AG08395 (cell line): ENCODE measurements around the gene SCYGR3.
"Not testable (repeated sequence)": the region's sequence is repeated elsewhere in the genome, so short reads cannot be mapped to it uniquely, and the experiment has no call there.

Experiments used
- DNase-seq: peaks from one replicate; pipeline ENCODE4 v3.0.0; 2012; ENCODE audit warnings: mixed read lengths, low spot score

Gene SCYGR3

DNA sequence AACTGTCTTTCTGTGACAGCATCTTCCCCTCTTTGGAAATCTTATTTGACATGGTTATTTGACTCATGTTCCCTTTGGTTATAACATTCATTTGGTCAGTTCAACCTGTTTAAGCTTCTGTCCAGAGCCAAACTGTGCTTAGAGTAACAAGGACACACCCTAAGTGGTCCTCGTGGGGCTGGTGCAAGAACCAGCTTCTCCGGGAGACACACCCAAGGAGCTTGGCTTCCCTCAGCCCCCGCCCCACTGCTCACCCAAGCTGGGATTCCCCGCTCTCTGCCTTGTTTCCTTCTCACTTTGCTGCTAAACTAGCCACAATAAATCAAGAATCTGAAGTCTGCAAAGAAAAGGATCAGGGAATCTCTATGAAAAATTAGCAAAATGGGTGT, 1.4 kb downstream of the SCYGR3 start:
- DNase-seq = no peak

DNA sequence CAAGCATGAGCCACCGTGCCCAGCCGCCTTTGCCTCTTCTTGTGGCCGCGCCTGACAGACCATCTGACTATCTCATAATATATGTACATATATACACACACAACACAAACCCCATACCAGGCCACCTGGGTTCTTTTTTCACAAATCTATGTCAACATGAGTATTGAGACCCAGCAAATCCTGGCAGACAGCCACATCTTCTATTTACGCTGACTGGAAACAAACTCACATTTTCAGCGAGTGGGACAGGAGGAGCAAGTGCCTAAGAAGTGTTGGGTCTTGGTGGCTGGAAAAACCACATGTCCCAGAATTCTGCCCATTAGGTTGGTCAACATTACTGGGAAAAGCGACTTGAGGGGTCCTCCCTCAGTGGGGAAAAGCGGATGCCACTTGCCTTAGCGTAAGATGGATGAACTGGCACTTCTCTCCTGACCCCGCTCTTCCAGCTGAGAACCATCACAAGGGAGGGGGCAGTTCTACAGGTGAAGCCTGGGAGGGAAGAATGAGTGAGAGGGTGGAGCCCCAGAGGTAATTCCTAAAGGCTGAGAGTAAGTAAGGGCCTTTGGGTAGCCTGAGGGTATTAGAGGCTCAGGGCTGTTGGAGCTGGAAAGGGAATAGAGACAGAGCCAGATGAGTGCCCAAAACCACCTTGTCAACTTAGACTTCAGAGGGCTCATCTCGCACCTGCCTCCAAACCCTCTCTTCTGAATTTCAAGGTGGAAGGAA, 1.9 kb downstream of the SCYGR3 start:
- no peak for DNase-seq

DNA sequence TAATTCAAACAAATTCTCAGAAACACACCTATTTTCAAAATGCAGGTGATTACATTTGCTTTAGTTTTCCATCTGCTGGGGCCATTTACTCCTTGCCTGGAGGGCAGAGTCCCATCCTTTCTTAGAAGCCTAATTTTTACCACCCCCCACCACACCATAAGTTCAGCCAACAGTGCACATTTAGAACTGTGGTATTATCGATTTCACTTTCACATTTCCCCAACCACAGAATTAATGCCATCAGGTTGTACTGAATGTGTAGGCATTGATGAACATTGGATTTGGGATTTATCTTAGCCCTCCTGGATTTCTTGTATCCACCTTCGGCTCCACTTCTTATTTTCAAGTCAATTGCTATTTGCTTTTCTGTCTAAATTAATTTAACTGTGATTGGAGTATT, 4.5 kb downstream of the SCYGR3 start:
- no peak for DNase-seq

DNA sequence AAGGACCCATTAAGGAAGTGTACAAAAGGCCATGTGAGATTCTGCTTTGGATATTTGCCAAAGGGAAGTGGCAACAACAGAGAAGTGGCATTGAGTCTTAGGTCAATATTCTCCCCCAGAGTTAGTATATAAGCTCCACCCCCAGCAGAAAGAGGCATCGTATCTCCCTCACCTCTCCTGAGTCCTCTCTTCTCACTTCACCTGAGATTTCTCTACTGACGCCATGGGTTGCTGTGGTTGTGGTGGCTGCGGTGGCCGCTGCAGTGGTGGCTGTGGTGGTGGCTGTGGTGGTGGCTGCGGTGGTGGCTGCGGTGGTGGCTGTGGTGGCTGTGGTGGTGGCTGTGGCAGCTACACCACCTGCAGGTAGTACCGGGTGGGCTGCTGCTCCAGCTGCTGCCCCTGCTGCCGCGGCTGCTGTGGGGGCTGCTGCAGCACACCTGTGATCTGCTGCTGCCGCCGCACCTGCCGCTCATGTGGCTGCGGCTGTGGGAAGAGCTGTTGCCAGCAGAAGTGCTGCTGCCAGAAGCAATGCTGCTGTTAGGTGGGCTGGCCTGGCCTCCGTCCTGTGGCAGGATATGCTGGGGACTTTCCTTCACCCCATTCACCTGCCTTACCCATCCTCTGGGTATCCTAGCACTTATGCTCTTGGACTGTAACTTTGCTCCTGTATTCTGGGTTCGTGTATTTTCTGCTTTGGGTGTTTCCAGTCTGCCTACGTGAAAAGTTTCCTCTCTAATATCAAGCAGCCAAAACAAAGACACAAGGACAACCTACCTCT, 5.9 kb downstream of the SCYGR3 start:
- DNase-seq = no peak

GRCh38 chr2:227607941-227608340, 6.7 kb downstream of the SCYGR3 start:
- DNase-seq = no peak

DNA sequence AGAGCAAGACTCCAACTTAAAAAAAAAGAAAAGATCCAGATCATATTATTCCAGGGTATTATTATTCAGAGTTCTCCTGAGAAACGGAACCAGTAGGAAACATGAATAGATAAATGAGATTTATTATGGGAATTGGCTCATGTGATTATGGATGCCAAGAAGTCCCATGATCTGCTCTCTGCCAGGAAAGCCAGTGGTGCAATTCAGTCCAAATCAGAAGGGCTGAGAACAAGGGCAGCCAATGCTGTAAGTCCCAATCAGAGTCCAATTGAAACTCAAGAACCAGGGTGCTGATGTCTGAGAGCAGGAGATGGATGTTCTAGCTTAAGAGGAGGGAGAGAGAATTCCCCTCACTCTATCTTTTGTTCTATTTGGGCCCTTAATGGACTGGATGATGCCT, 8.2 kb downstream of the SCYGR3 start:
- no peak for DNase-seq

DNA sequence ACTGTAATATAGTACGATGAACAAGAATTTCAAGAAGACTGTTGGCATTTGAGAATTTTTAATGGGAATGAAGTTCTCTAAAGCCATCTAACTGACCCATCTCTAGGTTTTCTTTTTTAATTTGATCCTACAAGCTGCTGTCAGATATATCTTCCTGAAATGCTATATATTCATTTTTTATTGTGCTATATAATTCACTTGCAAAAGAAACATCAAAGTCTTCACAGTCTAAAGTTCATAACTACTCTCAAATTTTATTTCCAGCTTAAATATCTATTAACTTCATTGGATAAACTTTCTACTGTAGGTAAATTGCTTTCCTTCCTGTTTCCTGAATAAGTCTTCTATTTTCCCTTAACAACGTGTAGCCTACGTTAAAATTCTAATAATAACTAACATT, 12.3 kb downstream of the SCYGR3 start:
- no peak for DNase-seq

- not testable (repeated sequence) for DNase-seq
Observed at GRCh38 chr2:227598835-227599503, 15.7 kb downstream of the SCYGR3 start, which contains the start of gene SCYGR2. TSS of gene SCYGR2 (plus strand) at chr2:227598893. CDS start at chr2:227598893, 0 bp downstream.

GRCh38 chr2:227597998-227598397, 16.6 kb downstream of the SCYGR3 start:
- no peak for DNase-seq

DNA sequence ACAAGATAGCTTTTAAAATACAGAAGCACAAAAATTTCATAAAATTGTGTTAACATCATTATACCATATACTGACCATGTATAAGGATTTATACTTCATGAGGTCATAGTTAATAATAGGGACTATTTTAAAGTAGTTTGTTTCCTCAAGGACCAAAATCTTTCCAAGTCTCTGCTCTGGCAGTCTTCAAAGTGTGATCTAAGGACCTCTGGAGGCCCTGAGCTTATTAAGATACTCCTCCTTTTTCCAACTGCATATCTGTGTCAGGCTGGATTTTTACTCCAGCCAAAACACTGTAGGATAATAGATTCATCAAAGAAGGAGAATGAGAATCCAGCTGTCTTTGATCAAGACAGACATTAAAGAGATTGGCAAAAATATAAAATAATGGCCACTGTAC, 17.6 kb downstream of the SCYGR3 start:
- DNase-seq = no peak

GRCh38 chr2:227595797-227596196, 18.8 kb downstream of the SCYGR3 start:
- DNase-seq = no peak

DNA sequence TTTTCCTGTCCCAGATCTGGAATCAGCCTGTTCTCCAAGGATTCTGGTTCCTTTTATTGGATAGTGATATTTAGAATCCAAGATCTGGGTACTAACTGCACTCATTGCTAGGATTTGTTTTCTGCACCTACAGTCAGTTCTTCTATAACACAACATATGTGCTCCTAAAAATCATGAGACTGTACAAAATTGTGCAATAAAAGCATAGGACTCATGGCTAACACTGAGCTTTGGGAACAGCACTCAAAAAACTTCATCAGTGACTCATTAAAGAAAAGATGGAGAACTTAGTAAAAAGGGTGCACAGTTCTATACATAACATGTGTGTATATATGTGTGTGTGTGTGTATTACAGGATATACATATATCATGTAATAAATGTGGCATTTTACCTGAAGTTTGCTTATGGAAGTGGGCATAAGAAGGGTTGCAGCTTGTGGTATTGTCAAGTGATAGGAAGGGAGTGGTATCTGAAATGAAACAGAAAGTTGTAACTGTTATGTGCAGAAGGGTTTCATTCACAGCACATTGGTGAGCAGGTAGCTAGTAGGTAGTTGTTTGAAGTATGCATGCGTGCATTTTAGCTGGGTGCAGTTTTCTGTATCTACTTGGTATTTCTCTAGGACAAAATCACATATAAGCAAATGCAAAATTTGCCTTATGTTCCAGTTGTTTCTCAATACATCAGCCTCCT, 21.8 kb downstream of the SCYGR3 start:
- no peak for DNase-seq

DNA sequence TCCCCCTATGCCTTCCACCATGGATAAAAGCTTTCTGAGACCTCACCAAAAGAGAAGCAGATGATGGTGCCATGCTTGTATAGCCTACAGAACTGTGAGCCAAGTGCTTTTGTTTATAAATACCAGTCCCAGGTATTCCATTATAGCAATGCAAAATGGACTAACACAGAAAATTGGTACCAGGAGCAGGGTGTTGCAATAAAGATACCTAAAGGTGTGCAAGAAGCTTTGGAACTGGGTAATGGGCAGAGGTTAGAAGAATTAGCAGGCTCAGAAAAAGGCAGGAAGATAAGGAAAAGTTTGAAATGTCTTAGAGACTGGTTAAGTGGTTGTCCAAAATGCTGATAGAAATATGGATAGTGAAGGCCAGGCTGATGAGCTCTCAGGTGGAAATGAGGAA, 32.3 kb downstream of the SCYGR3 start:
- no peak for DNase-seq

DNA sequence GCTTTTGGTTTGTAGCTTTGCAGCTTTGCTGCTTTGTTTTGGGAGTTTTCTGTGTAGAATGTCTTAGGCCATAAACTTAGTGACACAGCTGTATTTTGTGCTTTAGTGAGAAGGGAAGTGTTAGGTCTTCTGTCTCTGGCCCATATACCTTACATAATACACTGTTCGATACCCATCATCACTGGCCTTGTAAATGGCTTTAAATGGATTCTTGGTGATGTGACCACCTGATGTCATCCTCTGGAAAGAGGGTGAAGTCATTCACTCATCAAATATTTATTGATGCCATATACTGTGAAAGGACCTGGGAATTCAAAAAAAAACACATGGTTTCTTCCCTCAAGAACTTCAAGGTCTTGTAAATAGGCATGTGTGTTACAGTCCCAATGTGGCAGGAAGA, 34.8 kb downstream of the SCYGR3 start:
- no peak for DNase-seq

DNA sequence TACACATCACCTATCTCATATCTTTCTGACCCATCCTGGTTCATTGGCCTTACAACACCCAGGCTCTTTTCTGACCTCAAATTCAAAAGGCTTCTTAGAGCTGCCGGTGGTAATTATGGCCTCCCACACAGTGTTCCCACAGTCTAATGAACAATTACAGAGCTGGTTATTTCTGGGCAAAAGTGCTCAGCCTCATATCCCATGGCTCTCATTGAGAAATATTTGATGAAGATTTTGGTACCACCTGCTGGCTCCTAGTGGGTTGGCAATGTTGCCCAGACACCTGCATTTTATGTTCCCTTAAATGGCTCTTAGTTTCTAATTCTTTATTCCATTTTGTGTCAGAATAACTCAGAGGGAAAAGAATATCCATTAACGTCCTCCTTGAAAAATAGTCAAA, 36.0 kb downstream of the SCYGR3 start:
- DNase-seq = no peak

DNA sequence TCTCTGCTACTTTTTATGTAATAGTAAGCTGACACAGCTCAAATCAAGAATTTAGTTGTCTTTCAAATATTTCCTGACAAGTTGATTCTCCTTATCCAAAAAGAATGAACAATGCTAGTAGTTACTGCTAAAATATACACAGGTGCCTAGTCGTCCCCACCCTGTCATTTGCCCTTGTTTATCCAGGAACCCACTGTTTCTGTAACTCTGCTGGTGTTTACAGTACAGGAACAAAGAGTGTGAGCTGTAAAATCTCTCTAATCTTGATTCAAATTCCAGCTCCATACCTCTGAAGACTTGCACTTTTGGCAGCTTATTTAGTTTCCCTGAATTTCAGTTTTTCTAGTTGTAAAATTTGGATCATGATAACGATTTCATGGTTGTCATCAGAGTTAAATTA, 37.1 kb downstream of the SCYGR3 start:
- no peak for DNase-seq

DNA sequence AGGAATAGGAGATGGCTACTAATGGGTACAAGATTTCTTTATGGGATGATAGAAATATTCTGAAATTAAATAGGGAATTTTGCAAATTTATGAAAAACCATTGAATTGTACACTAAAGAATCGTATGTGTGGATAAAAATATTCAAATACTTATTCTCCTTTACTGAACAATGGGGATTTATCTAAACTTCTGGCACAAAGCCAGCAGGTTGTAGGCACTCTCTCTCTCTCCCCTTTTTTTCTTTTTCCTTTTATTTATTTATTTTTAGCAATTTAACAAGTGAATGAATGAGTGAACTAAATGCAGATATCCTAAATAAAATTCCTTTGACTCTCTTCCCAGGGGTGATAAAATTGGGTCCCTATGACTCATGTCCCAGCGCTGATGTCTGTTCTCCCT, 37.8 kb downstream of the SCYGR3 start:
- DNase-seq = no peak

DNA sequence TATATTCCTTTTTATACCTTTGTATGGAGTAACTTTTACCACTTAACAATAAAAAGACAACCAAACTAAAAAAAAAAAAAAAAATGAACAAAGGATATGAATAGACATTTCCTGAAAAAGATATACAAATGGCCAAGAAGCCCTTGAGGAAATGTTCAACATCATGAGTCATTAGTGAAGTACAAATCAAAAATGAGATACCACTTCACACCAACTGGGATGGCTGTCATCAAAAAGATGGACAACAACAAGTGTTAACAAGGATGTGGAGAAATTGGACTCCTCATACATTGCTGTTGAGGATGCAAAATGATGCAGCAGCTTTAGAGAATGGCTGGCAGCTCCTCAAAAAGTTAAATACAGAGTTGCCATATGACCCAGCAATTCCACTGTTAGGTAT, 38.5 kb downstream of the SCYGR3 start:
- DNase-seq = no peak

GRCh38 chr2:227570615-227571014, 44.0 kb downstream of the SCYGR3 start:
- DNase-seq = no peak

DNA sequence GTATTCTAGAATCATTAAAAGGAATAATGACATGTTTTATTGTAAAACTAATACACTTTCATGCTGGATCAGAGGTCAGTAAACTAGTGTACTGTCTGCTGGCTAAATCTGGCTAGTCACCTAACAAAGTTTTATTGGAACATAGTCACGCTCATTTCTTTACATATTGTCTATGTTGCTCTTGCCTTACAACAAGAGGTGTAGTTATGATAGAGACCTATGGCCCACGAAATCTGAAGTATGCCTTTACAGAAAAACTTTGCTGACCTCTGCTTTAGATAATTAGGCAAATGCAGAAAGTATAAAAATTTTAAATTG, 45.8 kb downstream of the SCYGR3 start:
- no peak for DNase-seq

- DNase-seq = no peak
Observed at GRCh38 chr2:227566012-227566411, 48.6 kb downstream of the SCYGR3 start.

- DNase-seq = no peak
Observed at GRCh38 chr2:227565080-227565479, 49.6 kb downstream of the SCYGR3 start.
